ENCODE results near the gene SPTBN1. TPM values are rescaled to one million over a fixed set of nuclear protein-coding genes. Genes with fewer than 3 reads are reported as not detected.
"Not testable (repeated sequence)": the region's sequence is repeated elsewhere in the genome, so short reads cannot be mapped to it uniquely, and the experiment has no call there.

SPTBN1 gene
- total RNA-seq, 1 donor from 2014 or later: 83.2 TPM

DNA sequence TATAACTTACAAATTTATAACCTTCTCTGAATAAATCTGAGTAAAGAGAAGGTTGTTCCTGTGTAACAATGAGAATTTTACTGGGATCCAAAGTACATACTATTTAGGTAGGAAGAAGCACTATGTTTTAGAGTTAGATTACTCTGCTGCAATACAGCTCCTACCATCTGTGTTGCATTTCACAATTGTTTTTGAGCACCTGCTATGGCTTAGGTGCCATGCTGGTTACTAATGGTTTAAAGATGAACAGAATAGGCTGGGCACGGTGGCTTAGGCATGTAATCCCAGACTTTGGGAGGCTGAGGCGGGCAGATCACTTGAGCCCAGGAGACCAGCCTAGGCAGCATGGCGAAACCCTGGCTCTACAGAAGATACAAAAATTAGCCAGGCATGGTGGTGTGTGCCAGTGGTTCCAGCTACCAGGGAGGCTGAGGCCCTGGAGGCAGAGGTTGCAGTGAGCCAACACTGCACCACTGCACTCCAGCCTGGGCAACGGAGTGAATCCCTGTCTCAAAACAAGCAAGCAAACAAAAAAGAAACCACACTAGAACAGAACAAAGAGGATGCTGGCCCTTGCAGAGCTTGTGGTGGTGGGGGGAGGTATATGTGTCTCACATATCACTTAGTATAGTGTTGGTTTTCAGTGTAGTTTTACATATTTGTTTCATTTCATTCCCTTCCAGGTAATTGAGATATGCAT lies 56.7 kb downstream of the SPTBN1 start:
- CTCF ChIA-PET: no interaction called here
- POLR2A ChIA-PET: no interaction called here

GRCh38 chr2:54513363-54513715 lies 57.2 kb downstream of the SPTBN1 start:
- POLR2A ChIA-PET: no interaction called here
- CTCF ChIA-PET: no interaction called here
- no peak overlapping the region for H3K4me3 Mint-ChIP-seq
- no peak overlapping the region for H3K27ac Mint-ChIP-seq
- no peak for ATAC-seq (ENCODE audit: low read depth)
- no peaks in the 10 kb centered on the region for H3K36me3 Mint-ChIP-seq (ENCODE audit: low read depth)
- intact Hi-C loops (cut with micrococcal nuclease): no loop called here
- DNase-seq: no peak
- no peak for TF ChIP-seq CTCF (IDR thresholded peaks at IDR 0.05)
- H3K27me3 Mint-ChIP-seq: no peaks in the 10 kb centered on the region
- no peaks in the 10 kb centered on the region for H3K9me3 Mint-ChIP-seq
- H3K4me1 Mint-ChIP-seq: no peaks in the 10 kb centered on the region

More for the DNA sequence above, 56.7 kb downstream of the SPTBN1 start:
- H3K36me3 Mint-ChIP-seq (ENCODE audit: low read depth): no peaks in the 10 kb centered on the region
- H3K27me3 Mint-ChIP-seq: no peaks in the 10 kb centered on the region
- no peaks in the 10 kb centered on the region for H3K9me3 Mint-ChIP-seq
- no peak overlapping the region for H3K27ac Mint-ChIP-seq
- no peaks in the 10 kb centered on the region for H3K4me1 Mint-ChIP-seq
- no peak for DNase-seq
- no peak for ATAC-seq (ENCODE audit: low read depth)
- intact Hi-C loops (cut with micrococcal nuclease): no loop called here
- no peak for TF ChIP-seq CTCF (IDR thresholded peaks at IDR 0.05)
- no peak overlapping the region for H3K4me3 Mint-ChIP-seq

DNA sequence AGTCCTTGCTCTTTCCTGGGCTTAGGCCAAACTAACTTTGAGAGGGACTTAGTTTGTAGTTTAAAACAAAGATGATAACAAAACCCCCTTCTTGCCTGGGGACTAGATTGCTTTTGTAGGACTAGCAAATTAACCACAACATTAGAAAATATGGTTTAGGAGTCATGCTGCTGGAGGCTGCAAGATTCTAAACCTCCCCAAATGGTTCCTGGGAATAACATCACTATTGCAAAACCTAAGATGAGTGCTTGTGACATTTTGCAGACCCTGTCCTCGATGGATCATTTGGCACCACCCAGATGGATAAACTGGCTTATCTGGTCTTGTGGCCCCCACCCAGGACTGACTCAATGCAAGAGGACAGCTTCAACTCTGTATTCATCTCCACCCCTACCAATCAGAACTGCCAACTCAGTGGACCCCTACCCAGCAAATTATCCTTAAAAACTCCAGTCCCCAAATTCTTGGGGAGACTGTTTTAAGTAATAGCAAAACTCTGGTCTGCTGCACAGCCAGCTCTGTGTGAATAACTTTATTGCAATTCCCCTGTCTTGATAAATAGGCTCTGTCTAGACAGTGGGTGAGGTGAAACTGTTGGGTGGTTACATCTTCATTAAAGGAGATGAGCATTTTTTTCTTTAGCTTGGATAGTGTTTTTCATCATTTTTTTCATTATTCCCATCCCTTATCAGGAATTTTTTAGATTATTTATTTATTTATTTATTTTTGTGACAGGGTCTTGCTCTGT lies 58.9 kb downstream of the SPTBN1 start:
- Mint-ChIP-seq H3K4me1 (no peaks in the 10 kb centered on the region), H3K4me3 (no peak overlapping the region), H3K36me3 (ENCODE audit: low read depth) (no peaks in the 10 kb centered on the region), H3K27ac (no peak overlapping the region), H3K9me3 (no peaks in the 10 kb centered on the region), H3K27me3 (no peaks in the 10 kb centered on the region)
- DNase-seq (no peak), ATAC-seq (ENCODE audit: low read depth) (no peak)
- ChIA-PET CTCF (no interaction called here), POLR2A (no interaction called here)
- intact Hi-C loops (cut with micrococcal nuclease): no loop called here
- no peak for TF ChIP-seq CTCF (IDR thresholded peaks at IDR 0.05)

DNA sequence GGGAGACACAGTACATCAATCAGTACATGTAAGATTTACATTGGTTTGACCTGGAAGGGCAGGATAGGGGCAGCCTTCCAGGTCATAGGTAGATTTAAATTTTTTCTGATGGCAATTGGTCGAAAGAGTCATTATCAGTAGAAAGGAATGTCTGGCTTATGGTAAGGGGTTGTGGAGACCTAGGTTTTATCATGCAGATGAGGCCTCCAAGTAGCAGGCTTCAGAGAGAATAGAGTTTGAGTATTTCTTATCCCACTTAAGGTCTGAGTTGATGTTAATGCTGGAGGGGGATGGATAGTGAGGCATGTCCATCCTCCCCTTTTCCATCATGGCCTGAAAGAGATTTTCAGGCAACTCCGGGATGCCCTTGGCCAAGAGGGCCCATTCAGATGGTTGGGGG lies 60.7 kb downstream of the SPTBN1 start:
- no peaks in the 10 kb centered on the region for H3K9me3 Mint-ChIP-seq
- H3K27ac Mint-ChIP-seq: no peak overlapping the region
- ATAC-seq (ENCODE audit: low read depth) (no peak), DNase-seq (no peak)
- H3K36me3 Mint-ChIP-seq (ENCODE audit: low read depth): no peaks in the 10 kb centered on the region
- intact Hi-C loops (cut with micrococcal nuclease): no loop called here
- no peak overlapping the region for H3K4me3 Mint-ChIP-seq
- H3K4me1 Mint-ChIP-seq: no peaks in the 10 kb centered on the region
- CTCF ChIA-PET: no interaction called here
- H3K27me3 Mint-ChIP-seq: no peaks in the 10 kb centered on the region
- TF ChIP-seq CTCF (IDR thresholded peaks at IDR 0.05): no peak
- POLR2A ChIA-PET: interaction anchor here (1.2 kb wide), 1 partner anchor 188 kb away, joined by 4 read pairs; no protein-coding TSS in a partner anchor

DNA sequence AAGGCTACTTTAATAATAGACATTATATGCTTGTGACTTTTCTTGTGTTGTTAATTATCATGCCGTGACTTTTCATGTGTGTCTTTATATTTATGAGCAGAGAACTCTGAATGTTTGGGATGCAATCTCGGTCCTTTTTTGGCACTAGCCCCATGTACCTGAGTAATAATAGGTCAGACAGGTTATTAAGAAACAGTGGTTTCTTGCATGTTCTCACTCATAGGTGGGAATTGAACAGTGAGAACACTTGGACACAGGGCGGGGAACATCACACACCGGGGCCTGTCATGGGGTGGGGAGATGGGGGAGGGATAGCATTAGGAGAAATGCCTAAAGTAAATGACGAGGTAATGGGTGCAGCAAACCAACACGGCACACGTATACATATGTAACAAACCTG lies 61.9 kb downstream of the SPTBN1 start:
- intact Hi-C loops (cut with micrococcal nuclease); H3K36me3 Mint-ChIP-seq (ENCODE audit: low read depth); ATAC-seq (ENCODE audit: low read depth); CTCF ChIA-PET; H3K9me3 Mint-ChIP-seq; H3K27ac Mint-ChIP-seq; DNase-seq; H3K4me3 Mint-ChIP-seq; H3K27me3 Mint-ChIP-seq; H3K4me1 Mint-ChIP-seq: not testable (repeated sequence)
- POLR2A ChIA-PET: interaction anchor here (1.2 kb wide), 1 partner anchor 187 kb away, joined by 4 read pairs; no protein-coding TSS in a partner anchor
